PC-9 (cell line): ENCODE measurements around the gene VWDE.

ENCODE experiments used
- EZH2 ChIP-seq: fragments of 200-600 bp; sonication (generic); IDR thresholded peaks from 2 replicates; pipeline ENCODE4 v1.8.0; 2017; ENCODE audit warnings: antibody characterized with exemption, low read depth
- TF ChIP-seq, protein P1 (sequence below): fragments of 200-600 bp; sonication (generic); conservative IDR thresholded peaks from 2 replicates; pipeline ENCODE4 v1.6.1; 2017; ENCODE audit warnings: mixed run types, antibody characterized with exemption, mild to moderate bottlenecking, moderate library complexity

DNA sequence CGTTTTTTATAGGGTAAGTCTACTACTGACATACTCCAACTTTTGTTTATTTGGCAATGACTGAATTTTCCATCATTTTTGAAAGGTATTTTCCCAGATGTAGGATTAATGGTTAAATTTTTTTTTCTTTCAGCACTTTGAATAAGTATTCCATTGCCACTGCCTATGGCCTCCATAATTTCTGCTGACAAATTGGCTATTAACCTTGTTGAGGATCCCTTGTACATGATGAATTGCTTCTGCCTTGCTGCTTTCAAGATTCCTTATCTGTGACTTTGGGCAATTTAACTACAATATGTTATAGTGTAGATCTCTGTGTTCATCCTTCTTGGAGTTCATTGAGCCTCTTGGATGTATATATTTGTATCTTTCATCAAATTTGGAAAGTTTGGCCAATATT, 21.6 kb upstream of the VWDE start:
- TF ChIP-seq, protein P1, sequence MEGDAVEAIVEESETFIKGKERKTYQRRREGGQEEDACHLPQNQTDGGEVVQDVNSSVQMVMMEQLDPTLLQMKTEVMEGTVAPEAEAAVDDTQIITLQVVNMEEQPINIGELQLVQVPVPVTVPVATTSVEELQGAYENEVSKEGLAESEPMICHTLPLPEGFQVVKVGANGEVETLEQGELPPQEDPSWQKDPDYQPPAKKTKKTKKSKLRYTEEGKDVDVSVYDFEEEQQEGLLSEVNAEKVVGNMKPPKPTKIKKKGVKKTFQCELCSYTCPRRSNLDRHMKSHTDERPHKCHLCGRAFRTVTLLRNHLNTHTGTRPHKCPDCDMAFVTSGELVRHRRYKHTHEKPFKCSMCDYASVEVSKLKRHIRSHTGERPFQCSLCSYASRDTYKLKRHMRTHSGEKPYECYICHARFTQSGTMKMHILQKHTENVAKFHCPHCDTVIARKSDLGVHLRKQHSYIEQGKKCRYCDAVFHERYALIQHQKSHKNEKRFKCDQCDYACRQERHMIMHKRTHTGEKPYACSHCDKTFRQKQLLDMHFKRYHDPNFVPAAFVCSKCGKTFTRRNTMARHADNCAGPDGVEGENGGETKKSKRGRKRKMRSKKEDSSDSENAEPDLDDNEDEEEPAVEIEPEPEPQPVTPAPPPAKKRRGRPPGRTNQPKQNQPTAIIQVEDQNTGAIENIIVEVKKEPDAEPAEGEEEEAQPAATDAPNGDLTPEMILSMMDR, result no peak
- TF ChIP-seq EZH2, result no peak
